ENCODE measurements around the gene B3GNT7.

- TF ChIP-seq CTCF (conservative IDR thresholded peaks at IDR 0.05; ENCODE audit: low read depth, low read length): no peak
- no peak for TF ChIP-seq POLR2A (IDR thresholded peaks at IDR 0.05; ENCODE audit: low read depth, low read length)
- TF ChIP-seq RAD21 (IDR thresholded peaks at IDR 0.05; ENCODE audit: low read length): no peak
- TF ChIP-seq CHD1 (IDR thresholded peaks at IDR 0.05; ENCODE audit: low read depth, low read length): no peak
- TF ChIP-seq BHLHE40 (IDR thresholded peaks at IDR 0.05; ENCODE audit: low read depth, low read length): no peak
- no peak for TF ChIP-seq USF2 (IDR thresholded peaks at IDR 0.05; ENCODE audit: low read depth, low read length)
- TF ChIP-seq FOS (IDR thresholded peaks at IDR 0.05; ENCODE audit: low read depth, low read length): no peak
- no peak for TF ChIP-seq RCOR1 (IDR thresholded peaks at IDR 0.05; ENCODE audit: insufficient replicate concordance, low read length)
- no peak for TF ChIP-seq CEBPB (IDR thresholded peaks at IDR 0.05; ENCODE audit: low read depth, low read length)
- TF ChIP-seq MXI1 (IDR thresholded peaks at IDR 0.05; ENCODE audit: borderline replicate concordance, low read depth, low read length): no peak
- no peak for TF ChIP-seq MAZ (IDR thresholded peaks at IDR 0.05; ENCODE audit: borderline replicate concordance, low read depth, low read length)
- no peak for TF ChIP-seq MAFK (IDR thresholded peaks at IDR 0.05; ENCODE audit: low read depth, low read length)
- no peak for TF ChIP-seq ELK1 (IDR thresholded peaks at IDR 0.05; ENCODE audit: borderline replicate concordance, low read depth, low read length)
These were observed 42.0 kb upstream of the B3GNT7 start for GRCh38 chr2:231353469-231353868.

Data from IMR-90 (cell line).